Measurements from ENCODE around the gene FCSK.
"Not testable (repeated sequence)": the region's sequence is repeated elsewhere in the genome, so short reads cannot be mapped to it uniquely, and the experiment has no call there.

Gene FCSK

DNA sequence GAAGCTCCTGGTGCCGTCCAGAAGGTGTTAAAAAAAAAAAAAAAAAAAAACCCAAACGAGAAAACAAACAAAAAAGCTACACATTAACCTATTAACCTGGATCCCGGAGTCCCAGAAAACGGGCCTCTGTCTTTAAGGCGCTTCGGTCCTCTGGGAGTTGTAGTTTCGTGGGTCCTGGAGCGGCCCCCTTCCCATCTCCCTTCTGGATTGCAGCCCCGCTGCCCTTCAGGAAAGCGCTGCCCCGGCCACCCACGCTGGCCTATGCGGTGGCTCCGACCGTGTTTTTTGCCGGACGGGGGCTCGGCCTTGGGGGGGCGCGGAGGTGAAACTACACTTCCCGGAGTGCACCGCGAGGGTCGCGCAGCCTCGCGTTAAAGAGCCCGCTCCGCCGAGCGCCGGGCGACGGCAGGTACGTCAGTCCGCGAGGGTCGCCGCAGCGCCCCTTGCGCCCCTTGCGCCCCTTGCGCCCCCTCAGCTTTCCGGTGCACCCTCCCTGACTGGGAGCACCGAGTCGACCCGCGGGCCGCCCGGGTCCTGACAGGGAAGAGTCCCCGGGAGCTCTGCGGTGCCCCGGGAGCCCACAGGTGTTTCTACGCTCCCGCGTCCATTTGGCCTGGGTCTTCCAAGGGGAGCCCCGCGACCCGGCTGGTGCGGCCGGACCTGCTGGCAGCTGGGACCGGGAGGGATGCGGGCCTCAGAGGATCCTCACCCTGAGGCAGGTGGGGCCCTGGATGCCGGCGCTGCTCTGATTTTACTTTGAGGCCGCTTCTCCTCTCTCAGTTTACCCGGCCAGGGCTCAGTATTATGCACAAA is at the start of gene FCSK:
Gene FCSK (plus strand): TSS at position 374 of the 813 bp plus-strand sequence. CDS start 8,596 bp downstream, outside the sequence.
- peak; percentile 24 to 38 for DNase-seq (ENCODE audit: low read depth in 2 of 2)

DNA sequence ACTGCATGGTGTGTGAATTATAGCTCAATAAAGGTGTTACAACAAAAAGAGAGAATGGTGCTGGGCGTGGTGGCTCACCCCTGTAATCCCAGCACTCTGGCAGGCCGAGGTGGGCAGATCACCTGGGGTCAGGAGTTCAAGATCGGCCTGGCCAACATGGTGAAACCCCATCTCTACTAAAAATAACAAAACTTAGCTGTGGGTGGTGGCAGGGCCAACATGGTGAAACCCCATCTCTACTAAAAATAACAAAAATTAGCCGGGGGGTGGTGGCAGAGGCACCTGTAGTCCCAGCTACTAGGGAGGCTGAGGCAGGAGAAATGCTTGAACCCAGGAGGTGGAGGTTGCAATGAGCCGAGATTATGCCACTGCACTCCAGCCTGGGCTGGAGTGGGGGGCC is 48.3 kb upstream of the FCSK start:
- DNase-seq (ENCODE audit: low read depth in 2 of 2) = not testable (repeated sequence)

DNA sequence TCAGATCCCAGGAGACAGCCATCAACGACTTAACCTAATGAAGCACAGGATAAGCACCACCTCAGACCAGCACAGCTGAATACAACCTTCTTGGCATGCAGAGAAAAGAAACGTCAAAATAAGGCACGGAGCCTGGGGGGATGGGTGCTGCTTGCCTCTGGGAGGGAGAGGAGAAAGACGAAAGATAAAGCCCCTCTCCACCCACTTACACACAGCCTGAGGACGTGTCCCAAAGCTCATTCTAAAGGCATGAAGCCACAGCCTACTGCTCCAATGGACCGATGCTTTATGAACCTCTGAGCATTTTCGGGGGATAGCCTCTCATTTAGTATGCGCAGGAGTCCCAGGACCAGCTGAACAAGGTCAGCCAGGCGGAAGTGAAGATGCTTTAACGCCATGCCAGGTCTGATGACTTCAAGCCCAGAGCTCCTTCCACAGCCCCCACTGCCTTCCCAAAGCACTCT is 46.6 kb upstream of the FCSK start:
- DNase-seq (ENCODE audit: low read depth in 2 of 2) = no peak

DNA sequence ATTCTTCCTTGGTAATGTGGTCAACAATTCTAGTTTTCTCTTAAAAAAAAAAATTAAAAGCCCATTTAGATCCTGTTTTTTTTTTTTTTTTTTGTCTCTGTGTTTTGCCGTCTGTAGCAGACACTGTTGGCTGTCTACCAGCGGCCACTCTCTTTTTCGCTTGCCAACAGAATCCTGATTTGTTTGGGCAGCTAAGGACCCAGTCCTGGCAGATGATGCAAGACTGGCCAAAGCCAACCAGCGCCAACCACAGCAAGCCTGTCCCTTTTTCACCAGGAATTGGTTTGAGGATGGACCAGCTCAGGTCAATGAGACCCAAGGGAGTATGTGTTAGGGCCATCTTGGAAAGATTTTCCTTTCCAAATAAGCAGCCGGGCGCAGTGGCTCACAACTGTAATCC is 43.7 kb upstream of the FCSK start:
- DNase-seq (ENCODE audit: low read depth in 2 of 2) = no peak

DNA sequence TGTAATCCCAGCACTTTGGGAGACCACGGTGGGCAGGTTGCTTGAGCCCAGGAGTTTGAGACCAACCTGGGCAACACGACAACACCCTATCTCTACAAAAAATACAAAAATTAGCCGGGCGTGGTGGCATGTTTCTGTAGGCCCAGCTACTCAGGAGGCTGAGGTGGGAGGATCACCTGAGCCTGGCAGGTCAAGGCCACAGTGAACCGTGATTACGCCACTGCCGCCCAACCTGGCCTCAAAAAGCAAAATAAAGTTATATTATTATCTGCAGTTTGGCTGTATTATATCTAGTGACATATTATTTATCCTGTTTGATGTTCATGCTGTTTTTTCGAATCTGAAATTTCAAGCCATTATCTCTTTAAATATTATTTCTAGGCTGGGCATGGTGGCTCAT is 42.0 kb upstream of the FCSK start:
- DNase-seq (ENCODE audit: low read depth in 2 of 2) = no peak

DNA sequence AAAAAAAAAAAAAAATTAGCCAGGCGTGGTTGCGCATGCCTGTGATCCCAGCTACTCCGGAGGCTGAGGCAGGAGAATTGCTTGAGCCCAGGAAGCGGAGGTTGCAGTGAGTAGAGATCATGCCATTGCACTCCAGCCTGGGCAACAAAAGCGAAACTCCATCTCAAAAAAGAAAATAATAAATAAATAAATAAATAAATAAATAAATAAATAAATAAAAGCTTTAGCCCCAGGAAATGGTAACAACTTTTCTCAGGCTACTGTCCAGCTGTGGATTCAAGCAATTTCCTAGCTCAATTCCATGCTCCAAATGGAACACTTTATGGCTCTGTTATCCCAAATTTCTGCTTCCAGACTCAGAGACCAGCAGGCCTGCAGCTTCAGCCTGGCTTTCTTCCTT is 40.8 kb upstream of the FCSK start:
- DNase-seq (ENCODE audit: low read depth in 2 of 2) = not testable (repeated sequence)

DNA sequence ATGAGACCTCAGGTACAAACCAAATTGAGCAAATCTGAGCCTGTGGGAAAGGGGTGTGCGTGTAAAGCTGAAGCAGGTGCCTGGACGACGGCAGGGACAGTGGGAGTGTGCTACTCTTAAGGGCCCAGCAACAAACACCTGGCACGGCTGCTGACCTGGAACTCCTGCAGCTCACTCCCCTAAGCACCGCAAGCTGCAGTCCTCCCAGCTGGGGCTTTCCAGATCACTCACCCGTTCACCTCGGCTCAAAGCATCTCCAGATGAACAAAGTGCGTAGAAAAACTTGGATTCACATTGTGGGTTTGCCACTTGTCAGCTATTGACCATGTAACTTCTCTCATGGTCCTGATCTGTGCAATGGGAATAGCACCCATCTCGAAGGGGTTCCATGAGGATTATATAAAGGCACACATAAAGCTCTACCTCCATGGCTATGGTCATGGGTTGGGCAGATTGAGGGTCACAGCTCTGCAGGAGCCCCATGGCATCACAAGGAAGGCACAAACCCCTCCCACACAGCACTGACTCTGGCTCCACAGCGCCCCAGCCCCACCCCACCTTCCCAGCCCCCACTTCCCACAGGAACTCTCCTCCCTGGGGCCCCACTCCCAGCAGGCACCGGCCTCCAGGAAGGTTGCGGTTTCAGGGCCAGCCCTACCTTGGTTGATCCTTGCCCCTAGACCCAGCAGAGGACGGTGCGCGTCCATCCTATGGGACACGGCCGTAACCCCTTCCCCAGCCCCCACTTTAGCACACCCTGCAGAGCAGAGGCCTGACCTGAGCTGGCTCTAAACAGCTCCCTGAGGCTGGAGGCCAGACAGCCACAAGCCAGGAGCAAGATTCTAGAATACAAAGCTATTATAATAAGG is 37.4 kb upstream of the FCSK start:
- no peak for DNase-seq (ENCODE audit: low read depth in 2 of 2)

DNA sequence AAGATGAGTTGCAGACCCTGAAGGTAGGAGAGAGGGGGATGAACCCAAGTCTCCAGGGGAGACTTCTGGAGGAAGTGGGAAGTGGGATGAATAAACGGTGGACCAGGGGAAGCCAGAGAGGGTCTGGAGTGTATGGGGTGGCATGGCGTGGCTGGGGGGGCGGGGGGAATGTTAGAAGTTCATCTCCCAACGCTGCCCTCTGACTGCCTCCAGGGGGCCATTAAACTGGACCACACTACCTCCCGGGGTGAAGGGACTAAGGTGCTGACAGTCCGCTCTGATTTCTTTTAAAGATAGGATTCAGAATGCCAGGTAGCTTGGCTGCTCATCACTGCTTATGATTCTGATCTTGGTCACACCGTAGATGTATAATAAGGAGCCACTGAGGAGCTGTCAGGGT is 36.7 kb upstream of the FCSK start:
- DNase-seq (ENCODE audit: low read depth in 2 of 2) = no peak

DNA sequence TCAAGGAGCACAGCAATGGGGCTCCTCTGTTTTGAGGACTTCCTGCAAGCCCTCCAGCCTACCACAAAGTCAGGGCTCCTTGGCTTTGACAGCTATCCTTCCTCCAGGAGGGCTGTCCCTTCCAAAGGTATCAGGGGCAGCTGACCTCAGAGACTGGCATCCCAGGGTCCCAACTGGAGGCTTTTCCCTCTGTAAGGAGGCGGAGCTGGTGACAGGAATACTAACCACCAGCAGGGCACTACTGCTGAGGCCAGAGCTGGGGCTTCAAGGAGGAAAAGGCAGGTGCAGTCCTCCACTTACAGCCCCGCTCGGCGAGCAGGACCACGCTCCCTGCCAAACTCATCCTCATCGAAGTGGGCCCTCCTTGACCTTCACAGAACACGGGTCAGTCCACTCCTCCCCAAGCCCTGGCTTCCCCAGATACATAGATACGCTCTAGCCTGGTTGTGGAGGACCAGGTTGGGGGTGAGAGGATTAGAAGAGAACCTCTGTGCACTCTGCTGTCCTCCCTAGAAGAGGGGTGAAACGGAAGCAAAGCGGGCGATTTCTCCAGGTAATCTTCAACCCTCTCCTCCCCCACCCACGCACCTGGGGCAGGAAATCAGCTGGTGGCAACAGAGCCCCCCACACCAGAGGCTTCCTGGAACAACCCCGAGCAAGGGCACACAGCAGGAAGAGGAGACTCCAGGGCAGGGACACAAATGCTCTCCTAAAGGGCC is 36.0 kb upstream of the FCSK start:
- no peak for DNase-seq (ENCODE audit: low read depth in 2 of 2)

DNA sequence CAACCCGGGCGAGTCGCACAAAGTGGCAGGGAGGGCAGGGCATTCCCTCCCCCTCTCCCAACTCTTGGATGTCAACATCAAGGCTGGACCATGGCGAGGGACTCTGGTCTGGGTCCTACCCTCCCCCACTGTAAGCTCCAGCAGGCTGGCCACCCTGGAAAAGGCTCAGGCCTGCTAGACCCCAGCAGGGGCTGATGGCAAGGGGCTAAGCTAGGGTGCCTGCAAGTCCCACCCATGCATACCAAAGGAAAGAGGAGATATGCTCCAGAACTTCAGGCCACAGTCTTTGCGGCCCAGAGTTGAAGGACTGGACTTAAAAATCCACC is 35.4 kb upstream of the FCSK start:
- no peak for DNase-seq (ENCODE audit: low read depth in 2 of 2)

DNA sequence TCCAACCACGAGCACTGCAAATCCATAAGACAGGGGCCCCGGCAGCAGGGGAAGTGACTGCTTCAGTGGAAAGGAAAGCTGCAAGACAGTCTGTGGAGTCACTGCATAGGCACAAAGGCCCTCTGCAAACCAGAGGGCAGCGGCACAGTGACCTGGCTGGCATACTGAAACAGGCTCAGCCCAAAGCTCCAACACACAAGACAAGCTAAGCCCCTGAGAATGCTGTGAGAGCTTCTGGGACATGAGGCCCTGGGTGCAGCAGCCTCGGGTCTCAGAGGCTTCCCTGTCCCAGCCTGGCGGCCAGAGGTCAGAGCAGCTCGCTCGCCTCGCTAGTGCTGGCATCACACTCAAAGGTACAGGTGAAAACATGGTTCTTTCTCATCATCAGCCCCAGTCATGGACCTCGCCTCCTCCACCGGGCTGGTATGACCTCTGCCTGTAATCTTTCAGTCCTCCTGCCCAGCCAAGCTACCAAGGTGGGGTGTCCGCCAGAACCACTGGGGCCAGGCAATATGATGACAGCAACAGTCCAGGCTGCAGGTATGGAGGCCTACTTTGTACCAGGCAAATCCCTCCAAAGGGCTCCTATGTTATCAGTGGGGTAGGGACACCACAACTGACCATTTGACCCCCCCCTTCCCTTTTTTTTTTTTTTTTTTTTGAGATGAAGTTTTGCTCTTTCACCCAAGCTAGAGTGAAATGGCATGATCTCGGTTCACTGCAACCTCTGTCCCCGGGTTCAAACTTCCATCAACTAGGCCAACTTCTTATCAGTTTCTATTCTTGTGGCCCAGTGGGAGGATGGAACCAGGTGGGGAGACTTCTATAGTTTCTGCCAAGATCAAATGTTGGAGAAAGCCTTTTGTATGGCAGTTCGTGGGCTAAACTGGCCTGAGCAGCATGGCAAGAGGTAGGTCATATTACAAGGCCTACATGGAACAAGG is 34.7 kb upstream of the FCSK start:
- DNase-seq (ENCODE audit: low read depth in 2 of 2) = no peak

DNA sequence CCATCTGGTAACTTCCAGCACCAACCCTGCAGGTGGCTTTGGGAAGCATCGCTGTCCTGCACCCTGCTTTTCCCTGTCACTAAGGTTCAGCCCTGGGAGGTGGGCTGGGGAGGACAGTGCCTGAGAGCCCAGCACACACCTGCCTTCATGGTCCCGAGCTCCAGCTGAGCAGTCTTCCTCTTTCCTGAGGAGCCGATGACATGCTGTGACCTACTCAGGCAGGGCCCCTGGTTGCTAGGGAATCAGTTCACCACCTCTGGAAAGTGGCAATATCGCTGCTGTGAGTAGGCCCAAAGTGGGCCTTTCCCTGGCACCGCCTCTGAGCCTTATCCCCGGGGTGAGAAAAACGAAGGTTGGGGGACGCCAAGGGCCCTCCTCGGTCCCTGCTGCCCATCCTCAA is 33.4 kb upstream of the FCSK start:
- DNase-seq (ENCODE audit: low read depth in 2 of 2) = no peak

DNA sequence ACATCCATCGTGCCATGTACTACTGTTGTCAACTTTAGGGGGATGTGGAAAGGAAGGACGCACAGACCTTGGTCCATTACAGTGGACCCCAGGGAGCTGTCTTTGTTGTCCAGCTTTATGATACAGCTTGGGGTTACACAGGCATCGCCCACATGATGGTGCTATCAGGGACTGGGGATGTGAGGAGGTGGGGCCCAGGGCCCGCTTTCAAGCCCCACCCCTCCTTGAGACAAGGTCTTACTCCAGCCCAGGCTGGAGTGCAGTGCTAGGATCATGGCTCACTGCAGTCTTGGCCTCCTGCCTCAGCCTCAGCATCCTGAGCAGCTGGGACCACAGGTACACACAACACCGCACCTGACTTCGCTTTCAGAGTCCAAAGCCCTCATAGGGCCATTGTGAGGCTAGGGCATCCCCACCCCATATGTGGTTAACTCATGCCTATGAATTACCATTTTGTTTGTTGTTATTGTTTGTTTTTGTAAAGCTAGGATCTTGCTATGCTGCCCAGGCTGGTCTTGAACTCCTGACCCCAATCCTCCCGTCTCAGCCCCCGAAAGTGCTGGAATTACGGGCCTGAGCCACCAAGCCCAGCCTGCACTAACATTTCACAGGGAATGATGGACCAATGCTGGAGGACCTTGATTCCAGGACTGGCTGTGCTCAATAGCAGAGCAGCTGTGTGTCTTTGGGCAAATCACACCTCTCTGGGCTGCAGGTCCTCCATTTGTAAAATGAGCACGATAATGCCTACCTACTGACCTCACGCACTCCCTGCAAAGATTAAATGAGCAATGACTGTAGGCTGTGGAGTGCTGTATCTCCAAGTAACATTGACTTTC is 32.7 kb upstream of the FCSK start:
- no peak for DNase-seq (ENCODE audit: low read depth in 2 of 2)

DNA sequence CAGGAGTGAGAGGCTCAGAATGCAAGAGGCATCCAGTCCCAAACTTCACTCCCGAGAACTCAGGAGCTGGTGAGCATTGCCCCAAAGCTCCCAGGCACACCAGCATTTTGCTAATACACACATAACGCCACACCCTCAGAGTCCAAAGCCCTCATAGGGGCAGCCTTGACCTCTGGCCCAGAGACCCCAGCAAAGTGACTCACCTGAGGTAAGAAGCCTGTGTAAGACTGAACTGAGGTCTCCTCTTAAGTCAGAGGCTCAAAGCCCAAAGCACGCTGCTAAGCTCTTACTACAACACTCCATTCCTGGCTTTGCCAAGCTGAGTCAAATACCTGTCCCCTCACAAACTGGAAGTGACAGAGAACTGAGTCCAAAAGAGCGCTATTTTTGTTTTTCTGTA is 31.9 kb upstream of the FCSK start:
- no peak for DNase-seq (ENCODE audit: low read depth in 2 of 2)

DNA sequence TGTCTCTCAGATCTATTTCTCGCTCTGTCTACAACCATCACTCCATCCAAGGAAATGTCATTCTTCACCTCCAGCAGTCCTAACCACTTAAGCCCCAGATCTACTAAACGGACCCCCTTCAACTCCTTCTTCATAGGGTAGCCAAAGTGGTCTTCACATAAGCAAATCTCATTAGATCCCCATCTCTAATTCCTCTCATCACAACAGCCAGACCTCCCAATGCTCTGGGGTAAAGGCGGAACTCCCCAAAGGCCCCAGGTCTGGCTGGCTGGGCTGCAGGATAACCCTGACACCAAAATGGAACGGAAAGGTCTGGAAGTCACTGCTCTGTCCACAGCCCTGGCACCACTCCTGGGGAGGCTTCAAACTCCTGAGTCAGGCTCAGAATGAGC is 26.6 kb upstream of the FCSK start:
- DNase-seq (ENCODE audit: low read depth in 2 of 2) = no peak

DNA sequence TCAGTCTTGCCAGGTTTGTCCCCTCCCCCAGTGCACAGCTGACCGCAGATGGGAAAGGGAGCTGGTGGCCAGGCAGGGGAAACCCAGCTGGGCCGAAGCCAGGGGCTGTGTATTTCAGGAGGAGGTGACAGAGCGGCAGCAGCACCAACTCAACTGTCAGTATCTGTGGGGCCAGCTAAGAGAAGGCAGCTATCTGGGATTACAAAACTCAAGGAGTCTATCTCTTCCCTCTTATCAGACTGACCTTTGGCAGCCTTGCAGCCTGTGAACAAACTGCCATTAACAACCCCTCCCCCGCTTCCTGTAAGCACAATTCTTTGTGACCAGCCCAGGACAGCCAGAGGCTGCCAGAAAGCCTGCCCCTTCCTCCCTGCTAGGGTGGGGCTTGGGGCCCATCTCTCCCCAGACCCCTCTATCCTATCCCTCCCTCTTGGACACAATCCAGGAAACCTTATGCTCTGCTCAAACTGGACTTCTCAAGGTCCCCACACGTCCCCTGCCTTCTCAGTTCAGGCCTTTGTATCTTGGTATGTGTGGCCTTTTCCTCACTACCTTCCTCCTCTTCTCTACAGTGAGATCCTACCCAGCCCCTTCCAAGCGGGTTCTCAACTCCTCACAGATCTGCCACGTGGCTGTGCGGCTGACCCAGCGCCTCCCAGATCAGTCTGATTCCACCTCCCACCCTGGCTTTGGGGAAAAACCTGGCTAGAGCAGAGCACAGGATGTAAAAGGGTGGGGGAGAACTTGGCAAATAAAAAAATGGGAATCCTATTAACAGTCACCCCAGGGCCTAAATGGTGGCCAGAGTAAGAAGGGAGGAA is 26.0 kb upstream of the FCSK start:
- DNase-seq (ENCODE audit: low read depth in 2 of 2) = peak; percentile 38 to 62

DNA sequence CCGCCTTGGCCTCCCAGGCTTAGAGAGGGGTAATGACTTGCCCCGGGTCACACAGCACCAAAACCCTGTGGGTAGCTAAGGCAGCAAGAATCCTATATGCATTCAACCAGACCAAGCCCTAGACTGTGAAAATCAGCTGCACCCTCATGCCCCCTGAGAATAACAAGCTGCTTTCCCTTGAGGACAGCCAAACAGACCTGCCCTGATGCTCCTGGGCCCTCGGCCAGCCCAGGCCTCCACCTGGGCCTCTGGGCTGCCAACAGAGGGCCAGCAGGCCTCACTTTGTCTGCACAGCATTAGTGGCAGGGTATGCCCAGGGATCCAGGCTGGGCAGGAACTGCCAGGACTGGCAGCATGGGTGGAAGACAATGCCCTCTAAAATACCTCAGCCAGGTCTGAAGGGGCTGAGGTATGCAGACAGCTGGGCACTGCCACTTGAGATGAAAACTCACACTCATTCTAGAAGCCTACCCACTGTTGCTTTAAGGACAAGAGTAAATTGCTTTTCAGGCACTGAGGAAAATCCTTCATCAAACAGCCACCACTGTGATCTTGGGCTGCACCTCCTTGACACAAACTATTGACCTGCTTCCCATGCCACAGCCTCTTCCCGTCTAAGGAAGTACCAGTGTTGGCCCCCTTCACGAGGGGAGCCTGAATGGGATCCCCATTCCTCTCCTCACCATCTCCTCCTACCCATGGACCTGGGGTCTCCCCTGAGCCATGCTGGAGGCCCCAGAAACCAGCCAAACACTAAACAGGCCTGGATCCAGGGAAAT is 24.3 kb upstream of the FCSK start:
- DNase-seq (ENCODE audit: low read depth in 2 of 2) = no peak

DNA sequence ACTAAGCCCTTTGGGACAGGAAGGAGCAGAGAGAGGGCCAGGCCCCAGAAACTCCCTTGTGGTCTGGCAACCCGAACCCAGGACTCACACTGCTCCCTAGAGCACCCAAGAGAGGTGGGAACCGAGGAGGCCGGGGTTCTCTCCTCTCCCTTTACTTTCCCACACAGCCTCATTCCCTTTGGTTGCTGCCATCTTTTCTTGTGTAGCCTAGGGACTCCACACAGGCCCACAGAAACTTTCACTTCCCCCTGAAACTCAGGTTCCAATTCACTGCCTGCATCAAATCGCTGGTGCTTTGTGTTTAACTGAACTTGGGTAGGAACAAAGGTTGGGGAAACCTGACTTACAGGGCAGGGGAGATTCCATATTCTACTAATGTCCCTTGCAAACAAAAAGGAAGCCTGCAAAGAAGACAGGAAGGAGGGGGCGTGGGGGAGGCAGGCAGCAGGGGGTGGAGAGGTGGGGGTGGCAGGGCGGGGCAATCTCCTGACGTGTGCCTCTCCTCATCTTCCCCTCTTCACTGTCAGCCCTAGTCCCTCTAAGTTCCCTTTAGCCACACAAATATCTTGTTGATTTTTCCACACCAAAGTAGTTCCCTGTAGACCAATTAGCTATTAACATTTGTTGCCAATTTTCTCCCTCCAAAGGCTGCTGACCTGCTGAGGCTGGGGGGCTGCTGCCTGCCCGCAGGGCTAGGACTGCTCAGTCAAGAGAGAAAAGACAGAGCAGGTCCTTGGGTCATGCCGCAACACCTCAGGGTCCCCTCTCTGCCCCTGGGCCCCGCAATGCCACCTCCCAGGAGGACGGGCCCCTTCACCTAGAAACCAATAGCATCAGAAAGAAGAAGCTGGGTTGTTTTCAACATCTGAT is 23.5 kb upstream of the FCSK start:
- DNase-seq (ENCODE audit: low read depth in 2 of 2) = peak in 1 of 2 donors; percentile 44
